NB4 (cell line): Measurements from ENCODE around the gene LZTFL1.

Experiments
- MYC ChIP-seq: IDR thresholded peaks from 2 replicates; pipeline ENCODE4 v1.6.1; 2011; ENCODE audit warnings: low read depth, low read length
- POLR2A ChIP-seq: IDR thresholded peaks from 2 replicates; pipeline ENCODE4 v1.6.1; 2011; ENCODE audit warnings: mild to moderate bottlenecking; ENCODE audit not compliant: insufficient read length; ENCODE audit errors: extremely low read depth
- TF ChIP-seq, protein P1 (sequence below): IDR thresholded peaks from one replicate; pipeline ENCODE4 v1.5.1; 2012; ENCODE audit warnings: low read depth, low read length

DNA sequence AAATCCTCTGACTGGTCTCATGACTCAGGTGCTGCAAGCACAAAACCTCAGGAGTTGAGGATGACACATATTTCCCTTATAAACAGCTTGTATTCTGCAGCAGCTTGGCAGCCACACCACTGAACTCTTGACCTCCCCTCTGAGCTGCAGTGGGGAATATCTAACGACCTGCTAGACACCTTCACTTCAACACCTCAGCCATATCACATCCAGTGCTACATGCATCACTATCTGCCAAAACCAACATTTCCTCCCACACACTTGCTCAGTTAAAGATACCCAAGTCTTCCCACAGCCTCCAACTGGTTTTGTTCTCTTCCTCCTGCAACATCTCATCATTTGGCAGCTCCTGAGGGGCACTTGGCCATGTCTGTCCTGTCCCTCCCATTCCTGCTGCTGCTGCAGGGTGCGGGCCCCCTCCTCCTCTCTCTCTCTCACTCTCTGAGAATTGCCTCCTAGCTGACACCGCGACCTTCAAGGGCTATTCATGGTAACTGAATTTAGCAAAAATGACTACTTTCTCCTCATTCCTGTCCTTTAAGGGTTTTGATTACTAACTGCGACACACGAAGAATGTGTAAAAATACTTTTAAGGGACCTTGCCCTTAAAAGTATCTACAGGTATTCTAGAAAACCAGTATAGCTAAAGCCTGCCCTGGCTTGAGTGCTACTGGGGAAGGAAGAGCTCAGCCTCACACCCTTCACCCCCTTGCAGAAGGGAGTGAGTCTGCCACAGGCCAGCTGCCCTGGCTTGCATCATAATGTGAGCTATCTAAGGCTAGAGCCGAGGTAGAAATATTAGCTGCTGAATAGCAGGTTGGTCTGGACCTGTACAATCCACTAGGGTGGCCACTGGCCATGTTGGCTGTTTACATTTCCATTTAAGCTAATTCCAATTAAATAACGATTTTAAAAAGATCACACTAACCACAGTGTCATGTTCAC lies 39.4 kb upstream of the LZTFL1 start:
- TF ChIP-seq, protein P1, sequence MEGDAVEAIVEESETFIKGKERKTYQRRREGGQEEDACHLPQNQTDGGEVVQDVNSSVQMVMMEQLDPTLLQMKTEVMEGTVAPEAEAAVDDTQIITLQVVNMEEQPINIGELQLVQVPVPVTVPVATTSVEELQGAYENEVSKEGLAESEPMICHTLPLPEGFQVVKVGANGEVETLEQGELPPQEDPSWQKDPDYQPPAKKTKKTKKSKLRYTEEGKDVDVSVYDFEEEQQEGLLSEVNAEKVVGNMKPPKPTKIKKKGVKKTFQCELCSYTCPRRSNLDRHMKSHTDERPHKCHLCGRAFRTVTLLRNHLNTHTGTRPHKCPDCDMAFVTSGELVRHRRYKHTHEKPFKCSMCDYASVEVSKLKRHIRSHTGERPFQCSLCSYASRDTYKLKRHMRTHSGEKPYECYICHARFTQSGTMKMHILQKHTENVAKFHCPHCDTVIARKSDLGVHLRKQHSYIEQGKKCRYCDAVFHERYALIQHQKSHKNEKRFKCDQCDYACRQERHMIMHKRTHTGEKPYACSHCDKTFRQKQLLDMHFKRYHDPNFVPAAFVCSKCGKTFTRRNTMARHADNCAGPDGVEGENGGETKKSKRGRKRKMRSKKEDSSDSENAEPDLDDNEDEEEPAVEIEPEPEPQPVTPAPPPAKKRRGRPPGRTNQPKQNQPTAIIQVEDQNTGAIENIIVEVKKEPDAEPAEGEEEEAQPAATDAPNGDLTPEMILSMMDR, result no peak
- TF ChIP-seq POLR2A, result no peak
- TF ChIP-seq MYC, result no peak
